NT2/D1 (cell line): ENCODE data around the gene PDSS2.

Source experiments
- DNase-seq: peaks from one replicate; pipeline ENCODE4 v3.0.0-alpha.2; 2011; ENCODE audit warnings: low read depth, low spot score
- H3K27me3 ChIP-seq: 2 replicates; pipeline ENCODE4 v1.6.0; 2011; ENCODE audit warnings: mild to moderate bottlenecking; ENCODE audit not compliant: insufficient read length, insufficient read depth
- H3K36me3 ChIP-seq: 2 replicates; pipeline ENCODE4 v1.6.1; 2011; ENCODE audit warnings: mild to moderate bottlenecking, low read length, mixed read lengths; ENCODE audit not compliant: insufficient read depth, insufficient read length
- H3K4me1 ChIP-seq: 2 replicates; pipeline ENCODE4 v1.5.1; 2011; ENCODE audit not compliant: insufficient read depth, insufficient read length
- H3K4me3 ChIP-seq: 2 replicates; pipeline ENCODE4 v1.5.1; 2011; ENCODE audit warnings: low read depth; ENCODE audit not compliant: insufficient read length
- H3K9ac ChIP-seq: 2 replicates; pipeline ENCODE4 v1.6.0; 2011; ENCODE audit warnings: low read depth; ENCODE audit not compliant: insufficient read length
- H3K9me3 ChIP-seq: 2 replicates; pipeline ENCODE4 v1.5.1; 2011; ENCODE audit warnings: mild to moderate bottlenecking, low read length; ENCODE audit not compliant: insufficient read depth
- SUZ12 ChIP-seq: IDR thresholded peaks from 2 replicates; pipeline ENCODE4 v1.6.1; 2011; ENCODE audit not compliant: insufficient read length, insufficient read depth; ENCODE audit errors: extremely low read depth
- YY1 ChIP-seq: IDR thresholded peaks from 2 replicates; pipeline ENCODE4 v1.6.1; 2011; ENCODE audit not compliant: insufficient read length, insufficient read depth
- ZNF274 ChIP-seq: IDR thresholded peaks from 2 replicates; pipeline ENCODE4 v1.6.1; 2011; ENCODE audit warnings: mild to moderate bottlenecking, low read depth, low read length

The PDSS2 gene

DNA sequence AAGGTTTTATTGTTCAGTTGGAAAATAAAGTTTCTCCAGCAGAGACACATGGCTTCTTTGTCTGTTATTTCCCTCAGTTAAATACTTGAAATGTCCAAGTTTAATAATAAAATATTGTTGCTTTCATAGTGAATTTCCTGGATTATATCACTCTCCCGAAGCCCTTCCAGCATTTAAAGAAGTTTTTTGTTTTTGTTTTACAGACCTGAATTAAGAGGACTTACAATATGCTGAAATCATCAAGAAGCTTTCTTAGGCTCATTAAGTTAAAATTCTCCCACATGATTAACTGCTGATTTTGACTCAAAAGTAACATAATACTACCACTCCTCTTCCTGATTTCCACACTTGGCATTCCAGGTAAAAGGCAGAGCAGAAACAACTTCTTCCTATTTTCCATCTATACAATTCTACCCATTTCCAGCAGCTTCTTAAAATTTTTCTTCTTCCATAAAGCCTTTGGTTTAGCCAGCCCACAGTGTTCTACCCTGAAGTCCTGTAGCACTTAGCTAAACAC lies 35.8 kb downstream of the PDSS2 start:
- peaks cover 19% of the 10 kb centered on the region; the same call in 1 of the 2 replicates for H3K9me3 ChIP-seq
- H3K4me3 ChIP-seq: no peak overlapping the region
- no peaks in the 10 kb centered on the region for H3K4me1 ChIP-seq
- TF ChIP-seq YY1 (no peak), SUZ12 (no peak), ZNF274 (no peak)
- DNase-seq: no peak
- no peaks in the 10 kb centered on the region for H3K27me3 ChIP-seq
- no peak overlapping the region for H3K9ac ChIP-seq
- H3K36me3 ChIP-seq: no peaks in the 10 kb centered on the region

DNA sequence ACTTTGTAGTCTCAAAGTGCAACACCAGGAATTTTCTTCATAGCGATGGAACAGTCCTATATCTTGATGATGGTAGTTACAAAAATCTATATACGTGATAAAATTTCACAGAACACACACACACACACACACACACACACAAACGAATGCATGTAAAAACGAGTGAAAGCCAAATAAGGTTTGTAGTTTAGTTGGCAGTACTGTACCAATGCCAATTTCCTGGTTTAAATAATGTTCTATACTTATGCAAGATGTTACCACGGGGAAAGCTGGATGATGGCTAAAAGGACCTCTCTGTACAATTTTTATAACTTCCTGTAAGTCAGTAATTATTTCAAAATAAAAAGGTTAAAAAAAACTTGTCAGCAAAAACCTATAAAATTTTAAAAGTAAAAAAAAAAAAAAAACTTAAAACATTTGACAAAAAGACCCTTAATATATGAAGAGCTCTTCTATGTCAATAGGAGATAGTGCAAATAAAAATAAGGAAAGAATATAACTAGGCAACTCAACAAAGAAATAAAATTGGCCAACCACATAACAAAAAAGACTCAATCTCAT lies 37.6 kb downstream of the PDSS2 start:
- H3K4me1 ChIP-seq: no peaks in the 10 kb centered on the region
- H3K9ac ChIP-seq: no peak overlapping the region
- TF ChIP-seq YY1 (no peak), ZNF274 (no peak), SUZ12 (no peak)
- H3K9me3 ChIP-seq: peaks cover 10% of the 10 kb centered on the region; the same call in 1 of the 2 replicates
- no peak for DNase-seq
- no peaks in the 10 kb centered on the region for H3K27me3 ChIP-seq
- no peaks in the 10 kb centered on the region for H3K36me3 ChIP-seq
- no peak overlapping the region for H3K4me3 ChIP-seq

DNA sequence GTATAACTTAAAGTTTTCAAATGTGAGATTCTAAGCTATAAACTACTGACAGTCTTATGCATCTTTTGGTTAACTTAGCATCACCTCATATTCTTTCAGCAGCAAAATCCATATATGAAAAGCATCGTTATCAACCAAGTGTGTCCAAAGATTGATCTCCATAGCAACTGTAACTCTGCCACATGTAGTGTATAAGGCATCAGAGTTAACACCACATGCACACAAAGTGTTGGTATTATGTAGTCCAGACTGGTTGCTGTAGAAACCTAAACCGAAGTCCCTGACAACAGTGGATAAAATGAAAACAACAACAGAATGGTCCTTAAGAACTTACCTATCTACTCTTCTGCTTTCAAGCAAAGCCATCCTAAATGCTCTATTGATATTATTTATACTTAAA lies 39.6 kb downstream of the PDSS2 start:
- Histone ChIP-seq H3K9ac (no peak overlapping the region), H3K9me3 (no peaks in the 10 kb centered on the region), H3K4me1 (no peaks in the 10 kb centered on the region), H3K27me3 (no peaks in the 10 kb centered on the region), H3K4me3 (no peak overlapping the region), H3K36me3 (no peaks in the 10 kb centered on the region)
- DNase-seq: no peak
- TF ChIP-seq ZNF274 (no peak), SUZ12 (no peak)

DNA sequence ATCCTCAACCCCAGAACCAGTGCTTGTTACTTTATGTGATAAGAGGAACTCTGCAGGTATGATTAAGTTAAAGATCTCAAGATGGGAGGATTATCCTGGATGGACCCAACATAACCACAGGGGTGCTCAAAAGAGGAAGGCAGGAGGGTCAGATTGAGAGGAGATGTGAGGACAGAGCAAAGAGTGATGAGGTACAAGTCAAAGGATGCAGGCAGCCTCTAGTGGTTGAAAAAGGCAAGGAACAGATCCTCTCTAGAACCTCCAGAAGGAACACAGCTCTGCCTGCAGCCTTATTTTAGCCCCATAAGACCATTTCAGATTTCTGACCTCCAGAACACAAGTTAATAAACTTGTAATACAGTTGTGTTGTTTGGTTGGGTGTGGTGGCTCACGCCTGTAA lies 41.2 kb downstream of the PDSS2 start:
- H3K4me3 ChIP-seq: no peak overlapping the region
- H3K36me3 ChIP-seq: no peaks in the 10 kb centered on the region
- no peaks in the 10 kb centered on the region for H3K27me3 ChIP-seq
- H3K4me1 ChIP-seq: no peaks in the 10 kb centered on the region
- no peak for DNase-seq
- no peak overlapping the region for H3K9ac ChIP-seq
- TF ChIP-seq ZNF274 (no peak), YY1 (no peak), SUZ12 (no peak)
- no peaks in the 10 kb centered on the region for H3K9me3 ChIP-seq

DNA sequence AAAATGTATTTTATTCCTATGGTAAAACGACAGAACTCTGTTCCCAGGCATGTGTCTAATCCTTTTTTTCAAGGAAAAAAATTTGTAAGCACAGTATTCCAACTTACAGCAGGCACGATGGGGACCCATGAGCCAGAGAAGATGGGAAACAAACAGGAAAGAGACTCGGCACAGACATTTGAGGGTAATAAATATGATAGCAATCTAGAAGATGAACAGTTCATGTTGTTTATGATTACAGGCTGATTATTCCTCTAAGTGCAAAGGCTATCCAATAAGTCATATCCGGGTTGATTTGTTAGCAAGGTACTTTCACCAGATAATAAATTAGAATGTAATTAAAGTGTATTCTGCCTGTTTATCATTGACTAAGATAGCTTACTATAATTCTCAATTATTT lies 43.2 kb downstream of the PDSS2 start:
- no peaks in the 10 kb centered on the region for H3K27me3 ChIP-seq
- TF ChIP-seq ZNF274: no peak
- TF ChIP-seq SUZ12: no peak
- no peak for TF ChIP-seq YY1
- no peaks in the 10 kb centered on the region for H3K4me1 ChIP-seq
- no peak overlapping the region for H3K4me3 ChIP-seq
- H3K9me3 ChIP-seq: no peaks in the 10 kb centered on the region
- DNase-seq: no peak
- no peak overlapping the region for H3K9ac ChIP-seq
- H3K36me3 ChIP-seq: no peaks in the 10 kb centered on the region

DNA sequence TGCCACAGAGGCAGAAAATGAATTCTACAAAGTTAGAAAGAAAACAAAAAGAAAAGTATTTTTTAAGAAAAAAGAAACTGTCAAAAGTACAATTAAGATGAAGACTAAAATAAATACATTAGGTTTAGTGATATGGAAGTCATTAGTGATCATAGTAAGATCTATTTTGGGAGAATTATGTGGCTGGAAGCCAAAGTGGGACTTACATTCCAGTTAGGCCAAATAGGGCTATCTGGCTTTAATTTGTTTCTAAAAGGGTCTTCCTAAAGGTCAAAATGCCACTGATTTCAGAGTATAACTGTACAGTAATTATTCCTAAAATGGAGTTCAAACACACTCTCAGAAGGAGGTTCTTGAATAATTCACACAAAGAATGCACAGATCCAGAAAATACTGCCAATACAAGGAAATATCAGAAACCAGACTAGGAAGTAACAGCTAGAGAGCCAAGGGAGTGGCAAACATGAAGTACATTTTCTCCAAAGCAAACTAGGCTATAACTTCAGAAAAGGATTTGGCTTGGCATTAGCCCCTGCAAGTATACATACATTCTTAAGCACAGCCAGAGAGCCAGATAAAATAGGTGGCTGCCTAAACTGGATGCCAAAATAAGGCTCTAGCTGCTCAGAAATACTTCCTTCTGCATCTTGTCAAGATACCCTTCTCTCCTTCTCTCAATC lies 45.3 kb downstream of the PDSS2 start:
- H3K36me3 ChIP-seq: no peaks in the 10 kb centered on the region
- TF ChIP-seq YY1: no peak
- no peak for TF ChIP-seq ZNF274
- TF ChIP-seq SUZ12: no peak

DNA sequence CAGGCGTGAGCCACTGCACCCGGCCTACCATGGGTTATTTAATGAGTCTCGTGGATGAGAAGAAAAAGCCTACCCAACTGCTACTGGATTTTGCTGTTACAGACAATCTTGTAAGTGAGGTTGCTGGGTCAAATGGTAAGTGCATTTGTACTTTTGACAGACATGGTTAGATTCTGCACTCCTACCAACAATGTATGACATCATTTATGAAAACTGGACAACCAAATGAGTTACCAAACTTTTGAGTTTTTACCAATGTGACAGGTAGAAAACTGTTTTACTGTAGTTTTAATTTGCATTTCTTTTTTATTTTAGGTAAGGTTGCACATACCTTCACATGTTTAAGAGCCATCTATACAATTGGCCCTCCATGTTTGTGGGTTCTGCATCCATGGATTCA lies 48.2 kb downstream of the PDSS2 start:
- TF ChIP-seq SUZ12: no peak
- TF ChIP-seq YY1: no peak
- Histone ChIP-seq H3K4me3 (no peak overlapping the region), H3K36me3 (no peaks in the 10 kb centered on the region)

More for the DNA sequence above, 45.3 kb downstream of the PDSS2 start:
- Histone ChIP-seq H3K4me1 (no peaks in the 10 kb centered on the region), H3K9ac (no peak overlapping the region), H3K9me3 (no peaks in the 10 kb centered on the region), H3K27me3 (no peaks in the 10 kb centered on the region), H3K4me3 (no peak overlapping the region)
- no peak for DNase-seq

More for the DNA sequence above, 48.2 kb downstream of the PDSS2 start:
- Histone ChIP-seq H3K4me1 (no peaks in the 10 kb centered on the region), H3K9me3 (no peaks in the 10 kb centered on the region), H3K9ac (no peak overlapping the region), H3K27me3 (no peaks in the 10 kb centered on the region)
- no peak for DNase-seq
